ENCODE results near the gene FAM117B.

DNA sequence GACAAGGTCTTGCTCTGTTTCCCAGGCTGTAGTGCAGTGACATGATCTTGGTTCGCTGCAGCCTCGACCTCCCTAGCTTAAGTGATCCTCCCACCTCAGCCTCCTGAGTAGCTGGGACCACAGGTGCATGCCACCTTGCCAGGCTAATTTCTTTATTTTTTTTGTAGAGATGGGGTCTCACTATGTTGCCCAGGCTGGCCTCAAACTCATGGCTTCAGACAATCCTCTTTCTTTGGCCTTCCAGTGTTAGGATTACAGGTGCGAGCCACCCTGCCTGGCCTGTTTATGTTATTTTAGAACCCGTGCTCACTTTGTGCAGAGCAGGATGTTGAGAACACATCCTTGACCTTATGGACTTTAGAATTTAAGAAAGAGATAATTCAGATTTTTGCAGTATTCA is 17.4 kb downstream of the FAM117B start:
- TF ChIP-seq, protein P1, sequence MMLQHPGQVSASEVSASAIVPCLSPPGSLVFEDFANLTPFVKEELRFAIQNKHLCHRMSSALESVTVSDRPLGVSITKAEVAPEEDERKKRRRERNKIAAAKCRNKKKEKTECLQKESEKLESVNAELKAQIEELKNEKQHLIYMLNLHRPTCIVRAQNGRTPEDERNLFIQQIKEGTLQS (IDR thresholded peaks at IDR 0.05), result no peak
- TF ChIP-seq, protein P2, sequence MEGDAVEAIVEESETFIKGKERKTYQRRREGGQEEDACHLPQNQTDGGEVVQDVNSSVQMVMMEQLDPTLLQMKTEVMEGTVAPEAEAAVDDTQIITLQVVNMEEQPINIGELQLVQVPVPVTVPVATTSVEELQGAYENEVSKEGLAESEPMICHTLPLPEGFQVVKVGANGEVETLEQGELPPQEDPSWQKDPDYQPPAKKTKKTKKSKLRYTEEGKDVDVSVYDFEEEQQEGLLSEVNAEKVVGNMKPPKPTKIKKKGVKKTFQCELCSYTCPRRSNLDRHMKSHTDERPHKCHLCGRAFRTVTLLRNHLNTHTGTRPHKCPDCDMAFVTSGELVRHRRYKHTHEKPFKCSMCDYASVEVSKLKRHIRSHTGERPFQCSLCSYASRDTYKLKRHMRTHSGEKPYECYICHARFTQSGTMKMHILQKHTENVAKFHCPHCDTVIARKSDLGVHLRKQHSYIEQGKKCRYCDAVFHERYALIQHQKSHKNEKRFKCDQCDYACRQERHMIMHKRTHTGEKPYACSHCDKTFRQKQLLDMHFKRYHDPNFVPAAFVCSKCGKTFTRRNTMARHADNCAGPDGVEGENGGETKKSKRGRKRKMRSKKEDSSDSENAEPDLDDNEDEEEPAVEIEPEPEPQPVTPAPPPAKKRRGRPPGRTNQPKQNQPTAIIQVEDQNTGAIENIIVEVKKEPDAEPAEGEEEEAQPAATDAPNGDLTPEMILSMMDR (IDR thresholded peaks at IDR 0.05; ENCODE audit: low read depth, low read length, missing input control), result no peak
- TF ChIP-seq, protein P3, sequence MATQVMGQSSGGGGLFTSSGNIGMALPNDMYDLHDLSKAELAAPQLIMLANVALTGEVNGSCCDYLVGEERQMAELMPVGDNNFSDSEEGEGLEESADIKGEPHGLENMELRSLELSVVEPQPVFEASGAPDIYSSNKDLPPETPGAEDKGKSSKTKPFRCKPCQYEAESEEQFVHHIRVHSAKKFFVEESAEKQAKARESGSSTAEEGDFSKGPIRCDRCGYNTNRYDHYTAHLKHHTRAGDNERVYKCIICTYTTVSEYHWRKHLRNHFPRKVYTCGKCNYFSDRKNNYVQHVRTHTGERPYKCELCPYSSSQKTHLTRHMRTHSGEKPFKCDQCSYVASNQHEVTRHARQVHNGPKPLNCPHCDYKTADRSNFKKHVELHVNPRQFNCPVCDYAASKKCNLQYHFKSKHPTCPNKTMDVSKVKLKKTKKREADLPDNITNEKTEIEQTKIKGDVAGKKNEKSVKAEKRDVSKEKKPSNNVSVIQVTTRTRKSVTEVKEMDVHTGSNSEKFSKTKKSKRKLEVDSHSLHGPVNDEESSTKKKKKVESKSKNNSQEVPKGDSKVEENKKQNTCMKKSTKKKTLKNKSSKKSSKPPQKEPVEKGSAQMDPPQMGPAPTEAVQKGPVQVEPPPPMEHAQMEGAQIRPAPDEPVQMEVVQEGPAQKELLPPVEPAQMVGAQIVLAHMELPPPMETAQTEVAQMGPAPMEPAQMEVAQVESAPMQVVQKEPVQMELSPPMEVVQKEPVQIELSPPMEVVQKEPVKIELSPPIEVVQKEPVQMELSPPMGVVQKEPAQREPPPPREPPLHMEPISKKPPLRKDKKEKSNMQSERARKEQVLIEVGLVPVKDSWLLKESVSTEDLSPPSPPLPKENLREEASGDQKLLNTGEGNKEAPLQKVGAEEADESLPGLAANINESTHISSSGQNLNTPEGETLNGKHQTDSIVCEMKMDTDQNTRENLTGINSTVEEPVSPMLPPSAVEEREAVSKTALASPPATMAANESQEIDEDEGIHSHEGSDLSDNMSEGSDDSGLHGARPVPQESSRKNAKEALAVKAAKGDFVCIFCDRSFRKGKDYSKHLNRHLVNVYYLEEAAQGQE (IDR thresholded peaks at IDR 0.05), result no peak
- no peak for TF ChIP-seq JUND (IDR thresholded peaks at IDR 0.05)
- no peak for TF ChIP-seq YY1 (IDR thresholded peaks at IDR 0.05)
- TF ChIP-seq RXRA (IDR thresholded peaks at IDR 0.05), result no peak
- TF ChIP-seq GABPA (IDR thresholded peaks at IDR 0.05 in 1 of 2, conservative IDR thresholded peaks at IDR 0.05 in 1 of 2), result no peak
- no peak for TF ChIP-seq SP1 (IDR thresholded peaks at IDR 0.05)
- no peak for TF ChIP-seq RAD21 (IDR thresholded peaks at IDR 0.05)
- TF ChIP-seq, protein P4, sequence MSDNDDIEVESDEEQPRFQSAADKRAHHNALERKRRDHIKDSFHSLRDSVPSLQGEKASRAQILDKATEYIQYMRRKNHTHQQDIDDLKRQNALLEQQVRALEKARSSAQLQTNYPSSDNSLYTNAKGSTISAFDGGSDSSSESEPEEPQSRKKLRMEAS (IDR thresholded peaks at IDR 0.05), result no peak
- no peak for TF ChIP-seq FOXA1 (IDR thresholded peaks at IDR 0.05)
- no peak for TF ChIP-seq EGR1 (IDR thresholded peaks at IDR 0.05; ENCODE audit: low read depth in 2 of 2)
